Measurements from ENCODE around the gene HP1BP3. TPM values are rescaled to one million over a fixed set of nuclear protein-coding genes. Genes with fewer than 3 reads are reported as not detected.

The HP1BP3 gene
- total and polyA plus RNA-seq, 4 experiments from 2014 or later: 202 to 366 (median 280) TPM

DNA sequence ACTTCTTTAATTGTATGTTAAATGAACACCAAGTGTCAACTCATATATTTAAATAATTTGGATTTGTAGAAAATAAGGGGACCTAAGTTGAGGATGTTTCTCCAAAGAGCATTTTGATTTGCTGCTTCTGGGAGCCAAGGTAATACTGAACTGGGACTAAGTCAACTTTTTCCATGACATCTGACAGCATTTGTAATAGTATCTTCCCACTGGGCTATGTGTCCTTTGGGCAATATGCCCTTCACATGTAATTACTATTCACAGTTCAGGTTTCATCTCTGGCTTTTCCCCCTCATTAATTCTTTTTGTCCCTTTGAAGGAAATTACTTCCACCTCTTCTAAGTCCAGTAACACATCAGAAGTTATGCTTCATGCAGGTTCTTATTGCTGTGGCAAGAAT lies 36.7 kb upstream of the HP1BP3 start:
- no peak for DNase-seq
- no peaks in the 10 kb centered on the region for H3K9me3 Mint-ChIP-seq
- no peak overlapping the region for H3K4me3 Mint-ChIP-seq
- POLR2A ChIA-PET (ENCODE audit: partially characterized antibody): no interaction called here
- H3K27ac Mint-ChIP-seq: no peak overlapping the region
- H3K27ac ChIP-seq (ENCODE audit: low read depth, low read length): no peak overlapping the region
- peaks cover 0 to 2% (median 0%) of the 10 kb centered on the region in 4 donors for H3K4me1 Mint-ChIP-seq
- CTCF ChIA-PET (ENCODE audit: partially characterized antibody): interaction anchor here (1.4 kb wide), 1 partner anchor 127 kb away, joined by 3 read pairs; no protein-coding TSS in a partner anchor
- H3K4me3 ChIP-seq (ENCODE audit: low read length in 2 of 2): no peak overlapping the region
- peaks cover 8 to 10% of the 10 kb centered on the region in 2 donors for H3K36me3 Mint-ChIP-seq
- H3K9me3 ChIP-seq (ENCODE audit: control insufficient read depth in 1 of 2, low read length in 2 of 2): no peaks in the 10 kb centered on the region
- no peaks in the 10 kb centered on the region for H3K36me3 ChIP-seq (ENCODE audit: insufficient read depth, low read length)
- intact Hi-C loops (cut with micrococcal nuclease): no loop called here
- H3K27me3 Mint-ChIP-seq: no peaks in the 10 kb centered on the region
- no peaks in the 10 kb centered on the region for H3K27me3 ChIP-seq (ENCODE audit: insufficient read depth, low read length)
- no peaks in the 10 kb centered on the region for H3K4me1 ChIP-seq (ENCODE audit: insufficient read depth, low read length)

DNA sequence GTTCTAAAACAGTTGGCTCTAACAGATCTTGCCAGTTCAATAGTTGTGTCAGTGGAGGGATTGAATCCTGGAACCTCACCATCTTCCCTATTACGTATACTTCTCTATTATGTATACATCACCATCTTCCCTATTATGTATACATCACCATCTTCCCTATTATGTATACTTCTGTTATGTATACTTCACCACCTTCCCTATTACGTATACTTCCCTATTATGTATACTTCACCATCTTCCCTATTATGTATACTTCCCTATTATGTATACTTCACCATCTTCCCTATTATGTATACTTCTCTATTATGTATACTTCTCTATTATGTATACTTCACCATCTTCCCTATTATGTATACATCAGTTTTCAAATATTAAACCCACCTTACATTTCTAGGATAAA lies 34.4 kb upstream of the HP1BP3 start:
- Histone ChIP-seq H3K27ac (ENCODE audit: low read depth, low read length) (no peak overlapping the region), H3K4me3 (ENCODE audit: low read length in 2 of 2) (no peak overlapping the region), H3K9me3 (ENCODE audit: control insufficient read depth in 1 of 2, low read length in 2 of 2) (no peaks in the 10 kb centered on the region), H3K36me3 (ENCODE audit: insufficient read depth, low read length) (no peaks in the 10 kb centered on the region), H3K4me1 (ENCODE audit: insufficient read depth, low read length) (no peaks in the 10 kb centered on the region), H3K27me3 (ENCODE audit: insufficient read depth, low read length) (no peaks in the 10 kb centered on the region)
- Mint-ChIP-seq H3K27me3 (no peaks in the 10 kb centered on the region), H3K4me1 (peaks cover 0 to 2% (median 0%) of the 10 kb centered on the region in 4 donors), H3K4me3 (no peak overlapping the region), H3K9me3 (no peaks in the 10 kb centered on the region), H3K27ac (no peak overlapping the region), H3K36me3 (peaks cover 3 to 13% of the 10 kb centered on the region in 2 donors)
- CTCF ChIA-PET (ENCODE audit: partially characterized antibody): no interaction called here
- POLR2A ChIA-PET (ENCODE audit: partially characterized antibody): no interaction called here
- no peak for DNase-seq
- intact Hi-C loops (cut with micrococcal nuclease): no loop called here

DNA sequence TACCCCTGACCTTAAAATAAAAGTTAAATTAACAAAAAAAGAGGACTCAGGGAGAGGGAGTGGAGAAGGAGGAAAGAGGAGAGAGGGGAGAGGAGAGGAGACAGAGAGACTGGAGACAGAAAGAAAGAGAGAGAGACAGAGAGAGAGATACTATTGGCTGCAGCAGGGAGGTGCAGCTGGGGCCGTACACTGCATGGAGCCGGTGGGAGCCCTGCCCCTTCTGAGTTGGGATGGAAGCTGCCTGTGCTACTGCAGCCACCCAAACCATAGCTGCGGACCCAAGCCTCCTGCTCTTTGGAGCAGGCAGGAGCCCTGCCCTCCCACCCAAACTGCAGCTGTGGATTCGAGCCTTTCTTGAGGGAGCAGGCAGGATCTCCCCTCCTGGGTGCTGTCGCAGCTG lies 32.7 kb upstream of the HP1BP3 start:
- H3K36me3 Mint-ChIP-seq: peaks cover 0 to 12% of the 10 kb centered on the region in 2 donors
- H3K9me3 Mint-ChIP-seq: no peaks in the 10 kb centered on the region
- Histone ChIP-seq H3K9me3 (ENCODE audit: control insufficient read depth in 1 of 2, low read length in 2 of 2) (no peaks in the 10 kb centered on the region), H3K4me3 (ENCODE audit: low read length in 2 of 2) (no peak overlapping the region), H3K4me1 (ENCODE audit: insufficient read depth, low read length) (no peaks in the 10 kb centered on the region), H3K27ac (ENCODE audit: low read depth, low read length) (no peak overlapping the region), H3K27me3 (ENCODE audit: insufficient read depth, low read length) (no peaks in the 10 kb centered on the region), H3K36me3 (ENCODE audit: insufficient read depth, low read length) (no peaks in the 10 kb centered on the region)
- ChIA-PET POLR2A (ENCODE audit: partially characterized antibody) (no interaction called here), CTCF (ENCODE audit: partially characterized antibody) (no interaction called here)
- peak overlapping the region in 2 of 7 donors; percentile 42 to 87 for H3K27ac Mint-ChIP-seq
- no peaks in the 10 kb centered on the region for H3K27me3 Mint-ChIP-seq
- DNase-seq: no peak
- peaks cover 0 to 2% (median 0%) of the 10 kb centered on the region in 4 donors for H3K4me1 Mint-ChIP-seq
- intact Hi-C loops (cut with micrococcal nuclease): no loop called here
- H3K4me3 Mint-ChIP-seq: no peak overlapping the region

DNA sequence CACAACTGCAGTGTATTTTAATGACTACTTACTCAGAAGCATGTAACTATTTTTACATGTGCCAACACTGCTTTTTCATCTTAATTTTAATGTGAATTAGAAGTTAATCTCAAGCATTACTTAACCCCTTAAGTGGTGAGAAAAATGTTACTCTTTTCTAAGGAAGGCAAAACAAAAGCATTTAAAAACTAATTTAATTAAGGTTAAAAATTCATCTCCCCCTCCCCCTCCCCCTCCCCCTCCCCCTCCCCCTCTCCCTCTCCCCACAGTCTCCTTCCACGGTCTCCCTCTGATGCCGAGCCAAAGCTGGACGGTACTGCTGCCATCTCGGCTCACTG lies 27.4 kb upstream of the HP1BP3 start:
- no peaks in the 10 kb centered on the region for H3K27me3 ChIP-seq (ENCODE audit: insufficient read depth, low read length)
- H3K4me1 ChIP-seq (ENCODE audit: insufficient read depth, low read length): no peaks in the 10 kb centered on the region
- DNase-seq: no peak
- H3K27ac ChIP-seq (ENCODE audit: low read depth, low read length): no peak overlapping the region
- intact Hi-C loops (cut with micrococcal nuclease): no loop called here
- H3K36me3 ChIP-seq (ENCODE audit: insufficient read depth, low read length): no peaks in the 10 kb centered on the region
- ChIA-PET POLR2A (ENCODE audit: partially characterized antibody) (no interaction called here), CTCF (ENCODE audit: partially characterized antibody) (no interaction called here)
- Mint-ChIP-seq H3K36me3 (peaks cover 0 to 14% of the 10 kb centered on the region in 2 donors), H3K4me1 (no peaks in the 10 kb centered on the region), H3K27ac (no peak overlapping the region), H3K9me3 (no peaks in the 10 kb centered on the region), H3K27me3 (no peaks in the 10 kb centered on the region), H3K4me3 (no peak overlapping the region)
- no peaks in the 10 kb centered on the region for H3K9me3 ChIP-seq (ENCODE audit: control insufficient read depth in 1 of 2, low read length in 2 of 2)
- no peak overlapping the region for H3K4me3 ChIP-seq (ENCODE audit: low read length in 2 of 2)

GRCh38 chr1:20811916-20812315 lies 24.8 kb upstream of the HP1BP3 start:
- no peak for DNase-seq
- POLR2A ChIA-PET (ENCODE audit: partially characterized antibody): no interaction called here
- Histone ChIP-seq H3K27ac (ENCODE audit: low read depth, low read length) (no peak overlapping the region), H3K36me3 (ENCODE audit: insufficient read depth, low read length) (no peaks in the 10 kb centered on the region), H3K9me3 (ENCODE audit: control insufficient read depth in 1 of 2, low read length in 2 of 2) (no peaks in the 10 kb centered on the region), H3K27me3 (ENCODE audit: insufficient read depth, low read length) (no peaks in the 10 kb centered on the region), H3K4me3 (ENCODE audit: low read length in 2 of 2) (no peak overlapping the region), H3K4me1 (ENCODE audit: insufficient read depth, low read length) (no peaks in the 10 kb centered on the region)
- peaks cover 5 to 13% of the 10 kb centered on the region in 2 donors for H3K36me3 Mint-ChIP-seq
- no peaks in the 10 kb centered on the region for H3K27me3 Mint-ChIP-seq
- H3K9me3 Mint-ChIP-seq: no peaks in the 10 kb centered on the region
- CTCF ChIA-PET (ENCODE audit: partially characterized antibody): no interaction called here
- intact Hi-C loops (cut with micrococcal nuclease): no loop called here
- no peak overlapping the region for H3K27ac Mint-ChIP-seq
- H3K4me3 Mint-ChIP-seq: no peak overlapping the region
- H3K4me1 Mint-ChIP-seq: no peaks in the 10 kb centered on the region

- ChIA-PET CTCF (ENCODE audit: partially characterized antibody) (no interaction called here), POLR2A (ENCODE audit: partially characterized antibody) (no interaction called here)
- Mint-ChIP-seq H3K9me3 (no peaks in the 10 kb centered on the region), H3K27me3 (no peaks in the 10 kb centered on the region), H3K4me3 (no peak overlapping the region), H3K36me3 (peaks cover 0 to under 1% of the 10 kb centered on the region in 2 donors), H3K4me1 (peaks cover under 1 to 2% (median 1%) of the 10 kb centered on the region in 4 donors), H3K27ac (no peak overlapping the region)
- intact Hi-C loops (cut with micrococcal nuclease): no loop called here
- Histone ChIP-seq H3K36me3 (ENCODE audit: insufficient read depth, low read length) (no peaks in the 10 kb centered on the region), H3K27me3 (ENCODE audit: insufficient read depth, low read length) (no peaks in the 10 kb centered on the region), H3K4me1 (ENCODE audit: insufficient read depth, low read length) (no peaks in the 10 kb centered on the region), H3K27ac (ENCODE audit: low read depth, low read length) (no peak overlapping the region), H3K9me3 (ENCODE audit: control insufficient read depth in 1 of 2, low read length in 2 of 2) (no peaks in the 10 kb centered on the region), H3K4me3 (ENCODE audit: low read length in 2 of 2) (no peak overlapping the region)
- no peak for DNase-seq
Measured at GRCh38 chr1:20793236-20793635, 6.1 kb upstream of the HP1BP3 start.

DNA sequence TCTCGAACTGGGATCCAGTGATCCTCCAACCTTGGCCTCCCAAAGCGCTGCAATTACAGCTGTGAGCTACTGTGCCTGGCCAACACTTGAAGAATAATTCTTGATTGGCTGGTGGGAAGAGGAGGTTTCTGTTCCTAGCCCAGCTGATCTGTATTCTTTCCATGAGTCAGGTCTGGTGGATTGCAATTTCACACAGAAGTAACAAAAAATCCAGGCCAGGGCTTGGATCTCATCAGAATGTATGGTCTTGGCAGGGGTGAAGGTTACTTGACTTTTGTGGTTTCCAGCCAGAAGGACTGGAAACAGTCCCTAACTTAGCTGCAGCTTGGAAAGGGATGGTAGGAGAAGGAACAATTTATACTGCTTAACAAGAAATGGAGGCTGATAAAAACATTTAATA lies 5.1 kb upstream of the HP1BP3 start:
- Mint-ChIP-seq H3K4me3 (no peak overlapping the region), H3K27me3 (no peaks in the 10 kb centered on the region), H3K4me1 (peaks cover 7 to 11% (median 9%) of the 10 kb centered on the region in 4 donors), H3K36me3 (peaks cover 0 to 6% of the 10 kb centered on the region in 2 donors), H3K27ac (no peak overlapping the region), H3K9me3 (no peaks in the 10 kb centered on the region)
- Histone ChIP-seq H3K4me1 (ENCODE audit: insufficient read depth, low read length) (peaks cover 6% of the 10 kb centered on the region), H3K27ac (ENCODE audit: low read depth, low read length) (no peak overlapping the region), H3K4me3 (ENCODE audit: low read length in 2 of 2) (no peak overlapping the region), H3K9me3 (ENCODE audit: control insufficient read depth in 1 of 2, low read length in 2 of 2) (no peaks in the 10 kb centered on the region), H3K27me3 (ENCODE audit: insufficient read depth, low read length) (no peaks in the 10 kb centered on the region), H3K36me3 (ENCODE audit: insufficient read depth, low read length) (no peaks in the 10 kb centered on the region)
- POLR2A ChIA-PET (ENCODE audit: partially characterized antibody): no interaction called here
- no peak for DNase-seq
- CTCF ChIA-PET (ENCODE audit: partially characterized antibody): no interaction called here
- intact Hi-C loops (cut with micrococcal nuclease): no loop called here

DNA sequence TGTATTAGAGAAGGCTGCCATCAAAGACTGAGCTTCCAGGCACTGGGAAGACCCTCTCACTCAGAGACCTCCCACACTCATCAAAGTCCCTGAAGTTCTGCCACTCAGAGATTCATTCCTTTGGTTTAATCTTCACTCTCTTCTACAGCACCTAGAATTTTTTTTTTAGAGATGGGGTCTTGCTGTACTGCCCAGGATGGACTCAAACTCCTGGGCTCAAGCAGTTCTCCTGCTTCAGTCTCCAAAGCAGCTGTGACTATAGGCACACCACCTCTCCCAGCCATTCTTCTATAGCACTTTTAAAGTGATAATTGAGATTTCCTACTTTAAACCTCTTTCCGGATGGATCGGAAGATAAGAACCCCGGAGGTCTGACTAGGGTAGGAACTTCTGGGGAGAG lies 3.7 kb upstream of the HP1BP3 start:
- Mint-ChIP-seq H3K27me3 (peaks cover 0 to 3% of the 10 kb centered on the region in 2 donors), H3K27ac (no peak overlapping the region), H3K9me3 (no peaks in the 10 kb centered on the region), H3K4me3 (peak overlapping the region in 1 of 8 donors; percentile 27), H3K36me3 (peaks cover 0 to 11% of the 10 kb centered on the region in 2 donors), H3K4me1 (peaks cover 7 to 17% (median 12%) of the 10 kb centered on the region in 4 donors)
- Histone ChIP-seq H3K27ac (ENCODE audit: low read depth, low read length) (no peak overlapping the region), H3K36me3 (ENCODE audit: insufficient read depth, low read length) (no peaks in the 10 kb centered on the region), H3K27me3 (ENCODE audit: insufficient read depth, low read length) (no peaks in the 10 kb centered on the region), H3K9me3 (ENCODE audit: control insufficient read depth in 1 of 2, low read length in 2 of 2) (no peaks in the 10 kb centered on the region), H3K4me1 (ENCODE audit: insufficient read depth, low read length) (peaks cover 6% of the 10 kb centered on the region), H3K4me3 (ENCODE audit: low read length in 2 of 2) (no peak overlapping the region)
- intact Hi-C loops (cut with micrococcal nuclease): no loop called here
- POLR2A ChIA-PET (ENCODE audit: partially characterized antibody): interaction anchor here (0.7 kb wide), 1 partner anchor 231 kb away, joined by 3 read pairs; no protein-coding TSS in a partner anchor
- CTCF ChIA-PET (ENCODE audit: partially characterized antibody): no interaction called here
- DNase-seq: no peak
